WI38 (cell line): ENCODE results near the gene ISY1.

Source experiments
- H3K4me3 ChIP-seq: 2 replicates; pipeline ENCODE4 v1.5.1; 2011; ENCODE audit warnings: low read depth, mild to moderate bottlenecking, control low read depth, low read length
- CTCF ChIP-seq: IDR thresholded peaks from 2 replicates; pipeline ENCODE4 v1.5.1; 2012; ENCODE audit warnings: low read depth, mild to moderate bottlenecking, control low read depth, low read length

Gene ISY1

DNA sequence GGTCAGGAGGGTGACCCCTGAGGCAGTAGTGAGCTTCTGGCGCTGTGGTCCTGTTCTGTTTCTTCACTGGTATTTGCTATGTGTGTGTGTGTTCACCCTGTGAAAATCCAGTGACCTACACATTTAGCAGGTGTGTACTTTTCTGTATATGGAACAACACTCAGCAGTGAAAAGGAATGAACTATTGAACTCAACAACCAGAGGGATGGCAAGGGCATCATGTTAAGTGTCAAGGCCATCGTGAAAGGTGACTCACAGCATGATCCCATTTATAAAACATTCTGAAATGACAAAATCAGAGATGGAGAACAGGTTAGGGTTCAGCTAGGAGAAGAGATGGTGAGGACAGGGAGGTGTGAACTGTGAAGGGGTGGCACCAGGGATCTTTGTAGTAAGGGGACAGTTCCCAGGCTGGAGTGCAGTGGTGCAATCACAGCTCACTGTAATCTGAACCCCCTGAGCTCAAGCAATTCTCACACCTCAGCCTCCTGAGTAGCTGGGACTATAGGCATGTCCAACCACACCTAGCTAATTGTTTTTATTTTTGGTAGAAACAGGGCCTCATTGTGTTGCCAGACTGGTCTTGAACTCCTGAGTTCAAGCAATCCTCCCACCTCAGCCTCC, 29.3 kb downstream of the ISY1 start:
- no peak for TF ChIP-seq CTCF
- H3K4me3 ChIP-seq = no peak overlapping the region

GRCh38 chr3:129130291-129130813, 30.5 kb downstream of the ISY1 start:
- no peak for TF ChIP-seq CTCF
- no peak overlapping the region for H3K4me3 ChIP-seq

DNA sequence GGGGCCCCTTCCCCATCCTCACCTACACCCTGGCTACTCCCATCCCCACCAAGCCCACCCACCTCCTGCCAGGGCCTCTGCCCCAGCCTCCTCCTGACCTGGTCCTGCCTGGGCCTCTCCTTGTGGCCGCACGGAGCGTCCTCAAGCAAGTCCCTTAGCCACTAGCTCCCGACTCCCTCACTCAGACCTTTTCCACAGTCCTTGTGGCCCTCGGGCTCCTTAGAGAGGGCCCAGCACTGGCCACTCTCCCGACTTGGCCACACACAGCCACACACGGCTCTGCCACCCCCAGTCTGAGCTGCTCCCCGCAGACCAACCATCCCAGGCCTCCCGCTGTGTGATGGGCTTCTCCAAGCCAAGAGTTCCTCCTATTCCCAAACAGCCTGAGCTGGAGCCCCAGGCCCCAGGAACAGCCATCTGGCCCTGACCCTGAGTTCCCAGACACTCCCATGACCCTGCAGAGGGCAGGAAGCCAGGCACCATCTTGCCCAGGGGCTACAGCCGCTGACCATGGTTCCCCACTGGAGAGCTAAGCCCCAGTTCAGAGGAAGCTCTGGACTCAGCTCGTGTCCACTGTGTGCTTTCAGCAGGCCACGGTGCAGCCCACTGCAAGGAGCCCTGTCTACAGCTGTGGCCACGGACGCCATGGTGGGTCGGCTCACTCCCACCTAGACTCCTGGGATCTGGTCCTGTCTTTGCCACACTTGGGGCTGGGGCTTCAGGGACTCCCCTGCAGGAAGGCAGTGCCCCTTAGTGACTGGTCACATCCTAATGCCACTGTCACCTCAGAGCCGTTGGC, 32.3 kb downstream of the ISY1 start:
- TF ChIP-seq CTCF = no peak

GRCh38 chr3:129126726-129127280, 34.1 kb downstream of the ISY1 start:
- no peak for TF ChIP-seq CTCF

More for the DNA sequence above, 32.3 kb downstream of the ISY1 start:
- no peak overlapping the region for H3K4me3 ChIP-seq

DNA sequence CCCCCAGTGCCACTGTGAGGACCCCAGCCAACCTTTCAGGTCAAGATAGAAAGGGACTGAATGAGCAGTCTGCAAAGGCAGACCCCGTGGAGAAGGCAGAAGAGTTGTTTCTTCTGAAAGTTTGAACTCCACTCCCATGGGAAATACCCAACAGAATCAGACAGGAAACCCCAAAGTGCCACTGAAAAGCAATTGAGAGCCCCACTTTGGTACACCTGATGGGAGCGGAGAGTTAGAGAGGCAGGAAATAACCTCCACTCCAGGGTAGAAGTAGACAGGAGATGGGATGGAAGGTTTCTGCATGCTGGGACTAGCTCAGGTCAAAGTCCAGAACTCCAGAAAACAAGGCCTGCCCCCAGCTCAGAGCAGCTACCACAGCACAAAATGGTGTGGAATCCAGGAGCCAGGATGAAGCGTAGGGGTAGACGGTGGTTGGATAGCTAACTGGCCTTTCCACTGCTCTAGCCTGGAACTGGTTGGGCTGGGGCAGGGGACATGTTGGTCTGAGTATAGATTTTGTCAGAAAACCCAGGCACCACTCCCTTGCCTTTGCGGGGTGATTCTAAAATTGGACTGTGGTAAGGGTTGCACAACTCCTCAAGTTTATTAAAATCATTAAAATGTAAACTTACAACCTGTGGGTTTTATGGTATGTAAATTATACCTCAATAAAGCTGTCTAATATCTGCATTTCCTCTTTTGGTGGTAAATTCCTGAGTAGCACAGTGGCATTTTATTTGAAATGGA, 37.4 kb downstream of the ISY1 start:
- TF ChIP-seq CTCF = no peak
- no peak overlapping the region for H3K4me3 ChIP-seq

More at GRCh38 chr3:129126726-129127280, 34.1 kb downstream of the ISY1 start:
- no peak overlapping the region for H3K4me3 ChIP-seq

GRCh38 chr3:129122412-129123011, 38.4 kb downstream of the ISY1 start:
- H3K4me3 ChIP-seq = no peak overlapping the region
- TF ChIP-seq CTCF = no peak
